ENCODE results near the gene CYP2C9.
"Not testable (repeated sequence)": the region's sequence is repeated elsewhere in the genome, so short reads cannot be mapped to it uniquely, and the experiment has no call there.

The CYP2C9 gene

DNA sequence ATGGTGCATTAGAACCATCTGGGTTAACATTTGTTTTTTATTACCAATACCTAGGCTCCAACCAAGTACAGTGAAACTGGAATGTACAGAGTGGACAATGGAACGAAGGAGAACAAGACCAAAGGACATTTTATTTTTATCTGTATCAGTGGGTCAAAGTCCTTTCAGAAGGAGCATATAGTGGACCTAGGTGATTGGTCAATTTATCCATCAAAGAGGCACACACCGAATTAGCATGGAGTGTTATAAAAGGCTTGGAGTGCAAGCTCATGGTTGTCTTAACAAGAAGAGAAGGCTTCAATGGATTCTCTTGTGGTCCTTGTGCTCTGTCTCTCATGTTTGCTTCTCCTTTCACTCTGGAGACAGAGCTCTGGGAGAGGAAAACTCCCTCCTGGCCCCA, at the start of gene CYP2C9:
TSS of gene CYP2C9 (plus strand) at position 276 of the 400 bp plus-strand sequence. CDS start at position 301, 25 bp downstream.
- Histone ChIP-seq H2AFZ (ENCODE audit: low read depth, low read length) (no peak within 1 kb of the TSS), H3K9me3 (ENCODE audit: insufficient read depth, low read length) (no peaks in the 10 kb centered on the region), H3K4me3 (ENCODE audit: low read length) (no peak within 1 kb of the TSS), H3K79me2 (ENCODE audit: low read length) (no peaks in the 10 kb centered on the region), H3K4me1 (ENCODE audit: low read length) (no peaks in the 10 kb centered on the region), H4K20me1 (ENCODE audit: insufficient read depth, low read length) (no peaks in the 10 kb centered on the region), H3K4me2 (ENCODE audit: low read length) (no peak within 1 kb of the TSS), H3K27ac (ENCODE audit: low read length) (no peak within 1 kb of the TSS), H3K36me3 (replicated peaks; ENCODE audit: low read depth, low read length) (no peaks in the 10 kb centered on the region), H3K27me3 (ENCODE audit: low read depth, low read length) (no peaks in the 10 kb centered on the region), H3K9ac (ENCODE audit: low read length) (no peak within 1 kb of the TSS)
- TF ChIP-seq EZH2phosphoT487 (IDR thresholded peaks at IDR 0.05; ENCODE audit: low read depth) = no peak
- TF ChIP-seq, protein P1, sequence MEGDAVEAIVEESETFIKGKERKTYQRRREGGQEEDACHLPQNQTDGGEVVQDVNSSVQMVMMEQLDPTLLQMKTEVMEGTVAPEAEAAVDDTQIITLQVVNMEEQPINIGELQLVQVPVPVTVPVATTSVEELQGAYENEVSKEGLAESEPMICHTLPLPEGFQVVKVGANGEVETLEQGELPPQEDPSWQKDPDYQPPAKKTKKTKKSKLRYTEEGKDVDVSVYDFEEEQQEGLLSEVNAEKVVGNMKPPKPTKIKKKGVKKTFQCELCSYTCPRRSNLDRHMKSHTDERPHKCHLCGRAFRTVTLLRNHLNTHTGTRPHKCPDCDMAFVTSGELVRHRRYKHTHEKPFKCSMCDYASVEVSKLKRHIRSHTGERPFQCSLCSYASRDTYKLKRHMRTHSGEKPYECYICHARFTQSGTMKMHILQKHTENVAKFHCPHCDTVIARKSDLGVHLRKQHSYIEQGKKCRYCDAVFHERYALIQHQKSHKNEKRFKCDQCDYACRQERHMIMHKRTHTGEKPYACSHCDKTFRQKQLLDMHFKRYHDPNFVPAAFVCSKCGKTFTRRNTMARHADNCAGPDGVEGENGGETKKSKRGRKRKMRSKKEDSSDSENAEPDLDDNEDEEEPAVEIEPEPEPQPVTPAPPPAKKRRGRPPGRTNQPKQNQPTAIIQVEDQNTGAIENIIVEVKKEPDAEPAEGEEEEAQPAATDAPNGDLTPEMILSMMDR (IDR thresholded peaks at IDR 0.05; ENCODE audit: low read depth, low read length) = no peak

DNA sequence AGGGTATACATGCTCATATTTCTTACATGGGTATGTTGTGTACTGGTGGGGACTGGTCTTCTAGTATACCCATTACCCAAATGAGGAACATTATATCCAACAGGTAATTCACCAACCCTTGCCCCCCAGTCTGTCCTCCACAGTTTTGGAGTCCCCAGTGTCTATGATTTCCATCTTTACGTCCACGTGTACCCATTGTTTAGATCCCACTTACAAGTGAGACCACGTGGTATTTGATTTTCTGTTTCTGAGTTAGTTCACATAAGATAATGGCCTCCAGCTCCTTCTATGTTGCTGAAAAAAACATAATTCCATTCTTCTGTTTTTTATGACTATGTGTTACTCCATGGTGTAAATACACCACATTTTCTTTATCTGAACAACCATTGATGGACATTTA, 49.3 kb upstream of the CYP2C9 start:
- Histone ChIP-seq H3K27me3 (ENCODE audit: low read depth, low read length) (no peaks in the 10 kb centered on the region), H4K20me1 (ENCODE audit: insufficient read depth, low read length) (no peaks in the 10 kb centered on the region), H3K27ac (ENCODE audit: low read length) (no peak overlapping the region), H3K9me3 (ENCODE audit: insufficient read depth, low read length) (no peaks in the 10 kb centered on the region), H3K4me1 (ENCODE audit: low read length) (no peaks in the 10 kb centered on the region), H3K79me2 (ENCODE audit: low read length) (no peaks in the 10 kb centered on the region), H3K4me3 (ENCODE audit: low read length) (no peak overlapping the region), H2AFZ (ENCODE audit: low read depth, low read length) (no peak overlapping the region), H3K9ac (ENCODE audit: low read length) (no peak overlapping the region), H3K4me2 (ENCODE audit: low read length) (no peak overlapping the region), H3K36me3 (replicated peaks; ENCODE audit: low read depth, low read length) (no peaks in the 10 kb centered on the region)
- TF ChIP-seq, protein P1 (IDR thresholded peaks at IDR 0.05; ENCODE audit: low read depth, low read length) = no peak
- TF ChIP-seq EZH2phosphoT487 (IDR thresholded peaks at IDR 0.05; ENCODE audit: low read depth) = no peak

DNA sequence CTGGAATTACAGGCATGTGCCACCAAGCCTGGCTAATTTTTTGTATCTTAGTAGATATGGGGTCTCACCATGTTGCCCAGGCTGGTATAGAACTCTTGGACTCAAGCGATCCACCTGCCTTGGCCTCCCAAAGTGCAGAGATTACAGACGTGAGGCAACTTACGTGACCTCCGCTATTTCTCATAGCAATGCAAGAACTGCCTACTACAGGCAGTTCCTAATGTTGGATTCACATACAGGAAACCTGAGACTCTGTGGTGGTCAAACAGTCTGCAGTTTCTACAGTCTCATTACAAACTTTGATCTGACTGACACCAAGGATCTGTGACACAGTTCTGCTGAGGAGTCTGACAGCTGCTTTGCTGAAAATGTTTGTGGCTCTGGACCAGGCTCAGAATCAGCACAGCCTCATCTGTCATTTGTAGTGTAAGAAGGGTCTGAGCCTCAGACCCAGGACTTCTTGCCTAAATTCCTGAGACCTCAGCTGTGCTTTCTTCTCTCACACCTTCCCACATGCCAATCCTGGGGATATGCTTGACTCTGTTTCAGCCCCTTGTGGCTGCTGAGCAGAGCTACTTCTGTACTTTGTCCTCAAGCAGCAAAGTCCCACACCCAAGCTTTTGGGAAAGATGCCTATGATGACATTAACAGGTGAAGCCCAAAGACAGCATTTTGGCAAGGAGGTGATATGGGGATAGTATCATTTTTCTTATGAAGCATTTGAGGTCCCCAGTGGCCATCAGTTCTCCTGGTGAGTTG, 48.0 kb upstream of the CYP2C9 start:
- Histone ChIP-seq H2AFZ (ENCODE audit: low read depth, low read length) (no peak overlapping the region), H3K27me3 (ENCODE audit: low read depth, low read length) (no peaks in the 10 kb centered on the region), H3K27ac (ENCODE audit: low read length) (no peak overlapping the region), H3K79me2 (ENCODE audit: low read length) (no peaks in the 10 kb centered on the region), H3K4me2 (ENCODE audit: low read length) (no peak overlapping the region), H3K9me3 (ENCODE audit: insufficient read depth, low read length) (no peaks in the 10 kb centered on the region), H3K4me3 (ENCODE audit: low read length) (no peak overlapping the region), H3K36me3 (replicated peaks; ENCODE audit: low read depth, low read length) (no peaks in the 10 kb centered on the region), H3K4me1 (ENCODE audit: low read length) (no peaks in the 10 kb centered on the region), H4K20me1 (ENCODE audit: insufficient read depth, low read length) (no peaks in the 10 kb centered on the region), H3K9ac (ENCODE audit: low read length) (no peak overlapping the region)
- no peak for TF ChIP-seq EZH2phosphoT487 (IDR thresholded peaks at IDR 0.05; ENCODE audit: low read depth)
- TF ChIP-seq, protein P1 (IDR thresholded peaks at IDR 0.05; ENCODE audit: low read depth, low read length) = no peak

DNA sequence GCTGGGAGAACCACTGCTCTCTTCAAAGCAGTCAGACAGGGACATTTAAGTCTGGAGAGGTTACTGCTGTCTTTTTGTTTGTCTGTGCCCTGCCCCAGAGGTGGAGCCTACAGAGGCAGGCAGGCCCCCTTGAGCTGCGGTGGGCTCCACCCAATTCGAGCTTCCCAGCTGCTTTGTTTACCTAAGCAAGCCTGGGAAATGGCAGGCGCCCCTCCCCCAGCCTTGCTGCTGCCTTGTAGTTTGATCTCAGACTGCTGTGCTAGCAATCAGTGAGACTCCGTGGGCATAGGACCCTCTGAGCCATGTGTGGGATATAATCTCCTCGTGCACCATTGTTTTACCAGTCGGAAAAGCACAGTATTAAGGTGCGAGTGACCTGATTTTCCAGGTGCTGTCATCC, 40.0 kb upstream of the CYP2C9 start:
- H4K20me1 ChIP-seq (ENCODE audit: insufficient read depth, low read length) = not testable (repeated sequence)

More for the DNA sequence above, 40.0 kb upstream of the CYP2C9 start:
- H3K36me3 ChIP-seq (replicated peaks; ENCODE audit: low read depth, low read length); H3K27ac ChIP-seq (ENCODE audit: low read length); H3K4me1 ChIP-seq (ENCODE audit: low read length); H2AFZ ChIP-seq (ENCODE audit: low read depth, low read length); H3K9me3 ChIP-seq (ENCODE audit: insufficient read depth, low read length); H3K4me3 ChIP-seq (ENCODE audit: low read length); H3K4me2 ChIP-seq (ENCODE audit: low read length); H3K9ac ChIP-seq (ENCODE audit: low read length); H3K27me3 ChIP-seq (ENCODE audit: low read depth, low read length); H3K79me2 ChIP-seq (ENCODE audit: low read length): not testable (repeated sequence)

Measured in OCI-LY3 (cell line).